ENCODE data around the gene ANKRD11. TPM values are rescaled to one million over a fixed set of nuclear protein-coding genes. Genes with fewer than 3 reads are reported as not detected.

Gene ANKRD11
- total RNA-seq, 1 experiment from 2014 or later: 99.4 TPM

DNA sequence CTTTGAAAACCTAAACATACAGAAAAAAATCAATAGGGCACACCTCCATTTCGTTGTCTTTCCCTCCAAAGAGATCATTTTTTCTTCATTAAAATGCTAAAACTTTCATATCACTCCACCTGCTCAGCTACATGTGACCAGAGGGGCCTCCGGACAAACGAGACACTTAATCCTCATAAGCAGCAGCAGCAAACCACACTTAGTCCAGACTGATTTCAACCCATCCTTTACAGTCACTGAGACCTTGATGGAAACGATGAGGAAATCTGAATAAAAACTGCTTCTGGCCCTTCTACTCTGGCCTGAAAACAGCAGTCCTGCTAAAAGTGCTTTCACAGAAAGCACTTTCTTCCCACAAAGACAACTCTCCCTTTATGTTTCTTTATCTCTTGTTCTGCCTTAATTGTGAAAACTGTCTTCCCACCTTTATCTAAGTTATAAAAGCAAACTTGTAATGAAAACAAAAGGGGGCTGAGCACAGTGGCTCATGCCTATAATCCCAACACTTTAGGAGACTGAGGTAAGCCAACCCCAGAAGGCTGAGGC lies 4.6 kb downstream of the ANKRD11 start:
- ChIA-PET POLR2A (no interaction called here), CTCF (no interaction called here)
- no peaks in the 10 kb centered on the region; the same call in 1 of the 2 replicates for H3K36me3 ChIP-seq (ENCODE audit: control insufficient read depth, insufficient read depth, low read length)
- in situ Hi-C loops (cut with HindIII; ENCODE audit: low pct_unique_long_range_greater_than_20kb, low sequenced_read_pairs): no loop called here
- DNase-seq (ENCODE audit: low read depth, low spot score): no peak
- no peaks in the 10 kb centered on the region for H3K9me3 ChIP-seq (ENCODE audit: control insufficient read depth, insufficient read depth, low read depth, low read length)
- no peak overlapping the region for H3K4me3 ChIP-seq (ENCODE audit: low read depth in 2 of 2, low read length in 2 of 2)
- TF ChIP-seq TCF7L2 (IDR thresholded peaks at IDR 0.05; ENCODE audit: low read depth, low read length) (no peak), POLR2AphosphoS5 (IDR thresholded peaks at IDR 0.05; ENCODE audit: low read depth, low read length) (no peak), REST (IDR thresholded peaks at IDR 0.05; ENCODE audit: insufficient read depth in 1 of 2, low read depth in 2 of 2, low read length in 1 of 2) (no peak), CTCF (IDR thresholded peaks at IDR 0.05) (no peak), SIN3A (IDR thresholded peaks at IDR 0.05; ENCODE audit: borderline replicate concordance, insufficient read depth, low read depth, low read length) (no peak)
- intact Hi-C loops (cut with micrococcal nuclease; ENCODE audit: unreplicated experiment): no loop called here
- H3K4me1 ChIP-seq (ENCODE audit: control insufficient read depth, insufficient read depth, low read length): peaks cover 55% of the 10 kb centered on the region
- BruUV-seq (replicated peaks): no TSS peak
- H3K27ac ChIP-seq (ENCODE audit: low read length): peak overlapping the region; percentile 49; the same call in 1 of the 2 replicates
- no peak for ATAC-seq
- no peaks in the 10 kb centered on the region for H3K27me3 ChIP-seq (ENCODE audit: control insufficient read depth, insufficient read depth, low read length)

GRCh38 chr16:89484923-89485679 lies 5.3 kb downstream of the ANKRD11 start:
- Histone ChIP-seq H3K4me1 (ENCODE audit: control insufficient read depth, insufficient read depth, low read length) (peaks cover 58% of the 10 kb centered on the region), H3K4me3 (ENCODE audit: low read depth in 2 of 2, low read length in 2 of 2) (no peak overlapping the region), H3K9me3 (ENCODE audit: control insufficient read depth, insufficient read depth, low read depth, low read length) (no peaks in the 10 kb centered on the region), H3K27ac (ENCODE audit: low read length) (peak overlapping the region; percentile 23; the same call in 1 of the 2 replicates), H3K27me3 (ENCODE audit: control insufficient read depth, insufficient read depth, low read length) (no peaks in the 10 kb centered on the region), H3K36me3 (ENCODE audit: control insufficient read depth, insufficient read depth, low read length) (no peaks in the 10 kb centered on the region; the same call in 1 of the 2 replicates)
- intact Hi-C loops (cut with micrococcal nuclease; ENCODE audit: unreplicated experiment): no loop called here
- TF ChIP-seq POLR2AphosphoS5 (IDR thresholded peaks at IDR 0.05; ENCODE audit: low read depth, low read length) (no peak), REST (IDR thresholded peaks at IDR 0.05; ENCODE audit: insufficient read depth in 1 of 2, low read depth in 2 of 2, low read length in 1 of 2) (no peak), CTCF (IDR thresholded peaks at IDR 0.05) (no peak), SIN3A (IDR thresholded peaks at IDR 0.05; ENCODE audit: borderline replicate concordance, insufficient read depth, low read depth, low read length) (no peak)
- no peak for DNase-seq (ENCODE audit: low read depth, low spot score)
- BruUV-seq (replicated peaks): no TSS peak
- in situ Hi-C loops (cut with HindIII; ENCODE audit: low pct_unique_long_range_greater_than_20kb, low sequenced_read_pairs): no loop called here
- ChIA-PET POLR2A (no interaction called here), CTCF (no interaction called here)
- ATAC-seq: no peak

Data from Panc1 (cell line).